ENCODE results near the gene METTL17.
"Not testable (repeated sequence)": the region's sequence is repeated elsewhere in the genome, so short reads cannot be mapped to it uniquely, and the experiment has no call there.

The METTL17 gene

GRCh38 chr14:21003788-21004346 is 14.1 kb downstream of the METTL17 start:
- TF ChIP-seq PAX5 (IDR thresholded peaks at IDR 0.05; ENCODE audit: insufficient read depth, low read length, severe bottlenecking) (no peak), TAF1 (IDR thresholded peaks at IDR 0.05; ENCODE audit: low read depth, low read length) (no peak), POLR2A (IDR thresholded peaks at IDR 0.05; ENCODE audit: low read depth, low read length) (no peak), POLR2AphosphoS5 (IDR thresholded peaks at IDR 0.05; ENCODE audit: low read depth, low read length) (no peak), POU2F2 (IDR thresholded peaks at IDR 0.05; ENCODE audit: low read depth, low read length) (no peak), SPI1 (IDR thresholded peaks at IDR 0.05; ENCODE audit: low read depth, low read length) (no peak)
- DNase-seq (ENCODE audit: insufficient read length, low spot score) (no peak), FAIRE-seq (no peak)

DNA sequence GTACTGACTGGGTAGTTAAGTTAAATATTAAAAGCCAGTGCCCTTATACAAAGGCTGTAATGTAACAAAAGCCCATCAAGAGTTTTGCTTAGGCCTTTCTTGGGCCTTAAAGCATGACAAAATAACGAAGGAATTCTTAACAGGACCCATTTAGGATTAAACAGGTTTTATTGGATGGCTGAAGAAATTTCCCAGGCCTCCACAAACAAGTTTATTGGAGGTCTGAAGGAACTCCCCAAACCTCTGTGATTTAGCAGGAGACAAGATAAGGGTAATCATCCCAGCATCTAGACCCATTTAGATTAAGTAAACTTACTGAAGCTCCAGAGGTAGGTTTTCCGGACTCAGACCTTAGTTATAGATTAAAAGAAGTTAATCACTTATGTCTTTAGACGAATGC is 19.9 kb downstream of the METTL17 start:
- not testable (repeated sequence) for DNase-seq (ENCODE audit: insufficient read length, low spot score); FAIRE-seq

DNA sequence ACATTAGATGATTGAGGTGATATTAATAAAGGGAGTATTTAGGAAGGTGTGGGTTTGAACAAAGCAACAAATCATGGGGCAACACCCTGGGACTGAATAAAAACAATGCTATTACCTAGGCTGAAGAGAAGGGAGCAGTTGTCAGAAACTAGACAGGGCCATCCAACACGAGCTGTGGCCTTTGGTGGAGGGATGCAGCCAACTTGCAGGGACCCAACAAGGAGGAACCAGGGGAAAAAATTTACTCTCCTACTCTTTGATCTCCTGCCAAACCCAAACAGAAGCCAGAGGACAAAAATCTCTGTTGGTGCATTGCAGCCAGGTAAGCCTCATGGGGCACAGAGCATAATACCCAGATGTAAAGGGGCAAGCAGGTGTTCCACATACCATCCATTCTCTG is 21.4 kb downstream of the METTL17 start:
- no peak for DNase-seq (ENCODE audit: insufficient read length, low spot score)
- no peak for TF ChIP-seq PAX5 (IDR thresholded peaks at IDR 0.05; ENCODE audit: insufficient read depth, low read length, severe bottlenecking)
- FAIRE-seq, result no peak

DNA sequence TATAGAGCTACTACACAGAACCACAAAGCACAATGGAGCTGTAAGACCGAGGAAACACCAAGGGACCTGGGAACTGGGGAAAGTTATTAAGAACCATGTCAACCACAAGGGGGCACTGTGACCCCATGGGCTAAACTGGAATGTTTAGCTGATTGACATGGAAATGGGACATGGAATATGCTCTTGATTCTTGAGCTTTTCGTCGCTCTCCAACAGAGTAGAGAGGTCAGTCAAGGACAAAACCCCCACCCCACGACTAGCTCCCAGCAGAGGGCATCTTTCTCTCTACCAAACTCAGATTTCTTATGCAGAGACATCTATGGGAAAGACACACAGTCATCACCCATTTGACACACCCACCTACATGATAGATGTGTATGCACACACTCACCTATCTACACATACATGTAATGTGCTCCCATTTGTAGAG is 25.0 kb downstream of the METTL17 start:
- FAIRE-seq, result peak; percentile 38
- TF ChIP-seq POU2F2 (IDR thresholded peaks at IDR 0.05; ENCODE audit: low read depth, low read length) (no peak), POLR2A (IDR thresholded peaks at IDR 0.05; ENCODE audit: low read depth, low read length) (no peak), SPI1 (IDR thresholded peaks at IDR 0.05; ENCODE audit: low read depth, low read length) (no peak), POLR2AphosphoS5 (IDR thresholded peaks at IDR 0.05; ENCODE audit: low read depth, low read length) (no peak), TAF1 (IDR thresholded peaks at IDR 0.05; ENCODE audit: low read depth, low read length) (no peak), PAX5 (IDR thresholded peaks at IDR 0.05; ENCODE audit: insufficient read depth, low read length, severe bottlenecking) (no peak)
- no peak for DNase-seq (ENCODE audit: insufficient read length, low spot score)

- DNase-seq (ENCODE audit: insufficient read length, low spot score) (no peak), FAIRE-seq (no peak)
- no peak for TF ChIP-seq POU2F2 (IDR thresholded peaks at IDR 0.05; ENCODE audit: low read depth, low read length)
- no peak for TF ChIP-seq TAF1 (IDR thresholded peaks at IDR 0.05; ENCODE audit: low read depth, low read length)
- no peak for TF ChIP-seq POLR2A (IDR thresholded peaks at IDR 0.05; ENCODE audit: low read depth, low read length)
- no peak for TF ChIP-seq SPI1 (IDR thresholded peaks at IDR 0.05; ENCODE audit: low read depth, low read length)
- no peak for TF ChIP-seq PAX5 (IDR thresholded peaks at IDR 0.05; ENCODE audit: insufficient read depth, low read length, severe bottlenecking)
- no peak for TF ChIP-seq POLR2AphosphoS5 (IDR thresholded peaks at IDR 0.05; ENCODE audit: low read depth, low read length)
Measured at GRCh38 chr14:21015312-21015711, 25.5 kb downstream of the METTL17 start.

DNA sequence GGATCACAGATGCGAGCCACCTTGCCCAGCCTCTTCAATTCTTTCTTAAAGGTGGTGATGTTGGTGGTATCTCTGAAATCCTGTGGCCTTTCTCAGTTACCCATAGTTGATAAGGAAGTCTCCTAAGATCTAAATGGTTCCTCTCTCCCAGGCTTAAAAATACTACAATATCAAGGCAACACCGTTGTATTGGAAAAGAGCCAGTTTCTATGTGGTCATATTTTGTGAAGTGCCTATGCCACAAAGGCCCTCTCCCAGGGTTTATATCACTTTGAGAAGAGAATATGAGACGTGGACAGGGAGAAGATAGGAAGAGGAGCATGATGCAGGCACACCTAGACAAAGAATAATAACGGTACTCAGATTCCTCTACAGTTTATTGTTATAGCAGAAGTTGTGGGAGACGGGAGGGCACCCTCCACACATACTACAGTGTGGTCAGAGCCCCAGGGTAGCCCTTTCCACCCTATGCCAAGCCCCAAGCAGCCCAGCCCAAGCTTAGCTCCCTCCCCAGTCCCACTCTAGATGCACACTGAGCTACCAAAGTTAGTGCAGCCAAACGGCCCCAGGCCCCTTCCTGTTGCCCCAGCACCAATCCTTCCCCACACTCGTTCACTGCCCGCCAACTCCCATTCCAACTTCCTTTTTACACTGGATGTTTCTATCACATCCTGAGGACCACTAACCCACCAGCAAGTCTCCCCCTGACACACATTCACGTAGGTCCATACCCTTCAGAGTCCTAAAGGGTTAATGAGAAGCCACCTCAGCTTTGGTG is 26.8 kb downstream of the METTL17 start:
- no peak for FAIRE-seq
- TF ChIP-seq PAX5 (IDR thresholded peaks at IDR 0.05; ENCODE audit: insufficient read depth, low read length, severe bottlenecking) (no peak), POLR2AphosphoS5 (IDR thresholded peaks at IDR 0.05; ENCODE audit: low read depth, low read length) (no peak), SPI1 (IDR thresholded peaks at IDR 0.05; ENCODE audit: low read depth, low read length) (no peak), TAF1 (IDR thresholded peaks at IDR 0.05; ENCODE audit: low read depth, low read length) (no peak), POU2F2 (IDR thresholded peaks at IDR 0.05; ENCODE audit: low read depth, low read length) (no peak), POLR2A (IDR thresholded peaks at IDR 0.05; ENCODE audit: low read depth, low read length) (no peak)
- DNase-seq (ENCODE audit: insufficient read length, low spot score), result no peak

- no peak for DNase-seq (ENCODE audit: insufficient read length, low spot score)
- no peak for FAIRE-seq
- TF ChIP-seq PAX5 (IDR thresholded peaks at IDR 0.05; ENCODE audit: insufficient read depth, low read length, severe bottlenecking) (no peak), SPI1 (IDR thresholded peaks at IDR 0.05; ENCODE audit: low read depth, low read length) (no peak), POU2F2 (IDR thresholded peaks at IDR 0.05; ENCODE audit: low read depth, low read length) (no peak), POLR2A (IDR thresholded peaks at IDR 0.05; ENCODE audit: low read depth, low read length) (no peak), POLR2AphosphoS5 (IDR thresholded peaks at IDR 0.05; ENCODE audit: low read depth, low read length) (no peak), TAF1 (IDR thresholded peaks at IDR 0.05; ENCODE audit: low read depth, low read length) (no peak)
Measured at GRCh38 chr14:21017528-21018245, 27.9 kb downstream of the METTL17 start.

DNA sequence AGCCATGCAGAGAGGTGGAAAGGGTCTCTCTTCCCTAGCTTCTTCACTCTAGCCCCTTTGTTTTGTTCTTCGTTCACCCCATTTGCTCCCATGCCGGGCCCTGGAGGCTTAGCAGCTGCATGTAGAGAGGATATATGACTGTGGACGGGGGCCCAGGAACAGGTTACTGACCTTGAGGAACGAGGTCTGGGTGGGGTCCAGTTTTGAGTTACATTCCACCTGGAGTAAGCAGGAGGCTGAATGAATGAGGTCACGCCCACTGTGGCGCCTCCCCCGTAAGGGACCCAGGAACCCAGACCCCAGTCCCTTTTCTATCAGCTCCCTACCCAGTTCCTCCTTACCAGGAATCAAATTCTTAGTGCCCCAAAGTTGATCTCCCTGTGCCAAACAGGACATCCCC is 28.5 kb downstream of the METTL17 start:
- no peak for DNase-seq (ENCODE audit: insufficient read length, low spot score)
- TF ChIP-seq PAX5 (IDR thresholded peaks at IDR 0.05; ENCODE audit: insufficient read depth, low read length, severe bottlenecking) (no peak), POU2F2 (IDR thresholded peaks at IDR 0.05; ENCODE audit: low read depth, low read length) (no peak), SPI1 (IDR thresholded peaks at IDR 0.05; ENCODE audit: low read depth, low read length) (no peak), POLR2A (IDR thresholded peaks at IDR 0.05; ENCODE audit: low read depth, low read length) (no peak), TAF1 (IDR thresholded peaks at IDR 0.05; ENCODE audit: low read depth, low read length) (no peak), POLR2AphosphoS5 (IDR thresholded peaks at IDR 0.05; ENCODE audit: low read depth, low read length) (no peak)
- FAIRE-seq, result no peak

DNA sequence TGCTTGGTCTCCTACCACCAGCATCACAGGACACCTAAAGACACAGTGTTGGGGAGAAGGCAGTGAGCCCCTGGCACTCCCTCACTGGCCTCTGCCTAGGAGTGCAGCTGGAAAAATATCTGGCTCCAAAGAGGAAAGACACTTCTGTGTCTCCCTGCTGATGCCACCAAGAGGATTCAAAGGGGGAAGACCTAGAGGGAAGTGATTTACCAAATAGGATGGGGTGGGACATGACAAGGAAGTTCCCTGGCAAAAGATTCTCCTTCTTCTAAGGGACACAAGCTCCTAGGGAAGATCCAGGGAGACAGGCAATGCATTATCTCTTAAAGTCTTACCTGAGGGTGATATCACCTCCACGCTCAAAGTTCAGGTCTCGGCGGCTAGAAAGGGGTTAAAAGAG is 29.0 kb downstream of the METTL17 start:
- TF ChIP-seq POLR2AphosphoS5 (IDR thresholded peaks at IDR 0.05; ENCODE audit: low read depth, low read length) (no peak), POU2F2 (IDR thresholded peaks at IDR 0.05; ENCODE audit: low read depth, low read length) (no peak), PAX5 (IDR thresholded peaks at IDR 0.05; ENCODE audit: insufficient read depth, low read length, severe bottlenecking) (no peak), POLR2A (IDR thresholded peaks at IDR 0.05; ENCODE audit: low read depth, low read length) (no peak), SPI1 (IDR thresholded peaks at IDR 0.05; ENCODE audit: low read depth, low read length) (no peak), TAF1 (IDR thresholded peaks at IDR 0.05; ENCODE audit: low read depth, low read length) (no peak)
- DNase-seq (ENCODE audit: insufficient read length, low spot score), result no peak
- no peak for FAIRE-seq
